AG04450 (cell line): ENCODE measurements around the gene CAND1. TPM values are rescaled to one million over a fixed set of nuclear protein-coding genes. Genes with fewer than 3 reads are reported as not detected.

Source experiments
- CTCF ChIA-PET: fragments of 300-600, 350-600 bp; formaldehyde crosslinking; extraction: SDS; loops from one replicate; lab custom pipeline; 2022; ENCODE audit warnings: antibody characterized with exemption, inconsistent platforms; lab: Charles Lee
- POLR2A ChIA-PET: fragments of 350-600 bp; formaldehyde crosslinking; extraction: SDS; loops from one replicate; lab custom pipeline; 2021; ENCODE audit warnings: antibody characterized with exemption, inconsistent platforms; lab: Yijun Ruan, JAX
- DNase-seq: peaks from one replicate; pipeline ENCODE4 v3.0.0-alpha.2; 2011; ENCODE audit warnings: low read depth, low spot score
- H3K27ac ChIP-seq: one replicate; pipeline ENCODE4 v1.5.1; 2012; ENCODE audit warnings: low read depth, low read length, control low read depth
- H3K27me3 ChIP-seq: one replicate; pipeline ENCODE4 v1.6.0; 2012; ENCODE audit warnings: low read length; ENCODE audit not compliant: control insufficient read depth, insufficient read depth
- H3K4me3 ChIP-seq: 2 replicates; pipeline ENCODE4 v1.5.1; 2011; ENCODE audit warnings: mild to moderate bottlenecking, low read depth, low read length, control low read depth
- H3K9me3 ChIP-seq: 2 replicates; pipeline ENCODE4 v1.5.1; 2012; ENCODE audit warnings: low read length; ENCODE audit not compliant: control insufficient read depth, insufficient read depth
- CTCF ChIP-seq: IDR thresholded peaks from 2 replicates; pipeline ENCODE4 v1.5.1; 2011; ENCODE audit warnings: low read depth, low read length, control low read depth, inconsistent platforms
- polyA plus RNA-seq: library from polyadenylated mRNA; depleted of rRNA; stranded (reverse); fragments of >200 nt; gene quantifications from 2 replicates; pipeline ENCODE4 v1.2.3, GENCODE V29; 2011

Gene CAND1
- polyA plus RNA-seq, 1 experiment: 134 TPM

- TF ChIP-seq CTCF: no peak
- Histone ChIP-seq H3K27ac (no peak overlapping the region), H3K4me3 (no peak overlapping the region), H3K27me3 (no peaks in the 10 kb centered on the region), H3K9me3 (no peaks in the 10 kb centered on the region)
- ChIA-PET CTCF (no interaction called here), POLR2A (no interaction called here)
- no peak for DNase-seq
These were observed 6.3 kb downstream of the CAND1 start for GRCh38 chr12:67275380-67275913.

GRCh38 chr12:67276421-67276820 is 7.3 kb downstream of the CAND1 start:
- Histone ChIP-seq H3K27ac (no peak overlapping the region), H3K4me3 (no peak overlapping the region), H3K27me3 (no peaks in the 10 kb centered on the region), H3K9me3 (no peaks in the 10 kb centered on the region)
- POLR2A ChIA-PET: no interaction called here
- no peak for DNase-seq
- CTCF ChIA-PET: no interaction called here
- no peak for TF ChIP-seq CTCF

- POLR2A ChIA-PET: interaction anchor here (1.1 kb wide), 1 partner anchor 10 kb away, joined by 5 read pairs; no protein-coding TSS in a partner anchor
- no peak overlapping the region for H3K27ac ChIP-seq
- H3K4me3 ChIP-seq: no peak overlapping the region
- CTCF ChIA-PET: interaction anchor here (1.0 to 1.3 kb wide), 2 partner anchors 14 to 76 kb away, joined by 3 read pairs; no protein-coding TSS in a partner anchor
- no peak for TF ChIP-seq CTCF
- H3K27me3 ChIP-seq: no peaks in the 10 kb centered on the region
- no peaks in the 10 kb centered on the region for H3K9me3 ChIP-seq
- DNase-seq: no peak
These were observed 10.5 kb downstream of the CAND1 start for GRCh38 chr12:67279637-67280036.

- ChIA-PET CTCF (interaction anchor here (1.0 to 1.3 kb wide), 2 partner anchors 14 to 76 kb away, joined by 3 read pairs; no protein-coding TSS in a partner anchor), POLR2A (interaction anchor here (1.1 kb wide), 1 partner anchor 10 kb away, joined by 5 read pairs; no protein-coding TSS in a partner anchor)
- no peak overlapping the region for H3K27ac ChIP-seq
- no peak for TF ChIP-seq CTCF
- H3K27me3 ChIP-seq: no peaks in the 10 kb centered on the region
- no peaks in the 10 kb centered on the region for H3K9me3 ChIP-seq
- no peak for DNase-seq
- no peak overlapping the region for H3K4me3 ChIP-seq
These were observed 10.9 kb downstream of the CAND1 start for GRCh38 chr12:67280088-67280487.

GRCh38 chr12:67280572-67280971 is 11.4 kb downstream of the CAND1 start:
- no peak overlapping the region for H3K4me3 ChIP-seq
- no peaks in the 10 kb centered on the region for H3K9me3 ChIP-seq
- no peak for DNase-seq
- H3K27me3 ChIP-seq: no peaks in the 10 kb centered on the region
- POLR2A ChIA-PET: no interaction called here
- no peak for TF ChIP-seq CTCF
- H3K27ac ChIP-seq: no peak overlapping the region
- CTCF ChIA-PET: interaction anchor here (1.0 to 1.3 kb wide), 2 partner anchors 13 to 75 kb away, joined by 3 read pairs; no protein-coding TSS in a partner anchor
